Fibroblast of lung (primary cell): ENCODE data around the gene HSD17B12. TPM values are rescaled to one million over a fixed set of nuclear protein-coding genes. Genes with fewer than 3 reads are reported as not detected.

Experiments used
- DNase-seq, 2 donors: peaks; one replicate each; pipeline versions ENCODE4 v3.0.0 to v3.0.0-alpha.2; 2010; ENCODE audit warnings: low read depth in 2 of 2
- H2AFZ ChIP-seq: 2 replicates; pipeline ENCODE4 v1.5.1; 2012; ENCODE audit warnings: low read length, control low read depth, inconsistent platforms
- H3K27ac ChIP-seq: 2 replicates; pipeline ENCODE4 v1.5.1; 2011; ENCODE audit warnings: low read length, control low read depth; ENCODE audit not compliant: insufficient read depth
- H3K27me3 ChIP-seq: 2 replicates; pipeline ENCODE4 v1.5.1; 2011; ENCODE audit warnings: mild to moderate bottlenecking, low read length; ENCODE audit not compliant: control insufficient read depth, insufficient read depth
- H3K36me3 ChIP-seq: 2 replicates; pipeline ENCODE4 v1.5.1; 2011; ENCODE audit warnings: low read length; ENCODE audit not compliant: control insufficient read depth, insufficient read depth
- H3K4me1 ChIP-seq: 2 replicates; pipeline ENCODE4 v1.5.1; 2011; ENCODE audit warnings: low read length; ENCODE audit not compliant: control insufficient read depth, insufficient read depth; ENCODE audit errors: extremely low read depth
- H3K4me2 ChIP-seq: 2 replicates; pipeline ENCODE4 v1.5.1; 2011; ENCODE audit warnings: low read length, control low read depth; ENCODE audit not compliant: insufficient read depth; ENCODE audit errors: extremely low read depth
- H3K4me3 ChIP-seq, 4 experiments: fragments of 200-600 bp in 1 of 4; sonication (generic) in 1 of 4; replicated peaks in 1 of 4; 2 replicates each; pipeline ENCODE4 v1.5.1; 2011 to 2016; ENCODE audit warnings: low read length in 4 of 4, low read depth in 3 of 4, mild to moderate bottlenecking in 3 of 4, control low read depth in 2 of 4, inconsistent platforms in 1 of 4, mixed read lengths in 1 of 4; ENCODE audit not compliant: insufficient read depth in 1 of 4; ENCODE audit errors: control extremely low read depth in 1 of 4
- H3K79me2 ChIP-seq: 2 replicates; pipeline ENCODE4 v1.5.1; 2012; ENCODE audit warnings: mild to moderate bottlenecking, low read length, inconsistent platforms; ENCODE audit not compliant: control insufficient read depth, insufficient read depth
- H3K9ac ChIP-seq: 2 replicates; pipeline ENCODE4 v1.5.1; 2011; ENCODE audit warnings: mild to moderate bottlenecking, low read length, control low read depth; ENCODE audit not compliant: insufficient read depth
- H3K9me3 ChIP-seq: 2 replicates; pipeline ENCODE4 v1.5.1; 2012; ENCODE audit warnings: low read depth, low read length; ENCODE audit not compliant: control insufficient read depth, insufficient read depth
- H4K20me1 ChIP-seq: 2 replicates; pipeline ENCODE4 v1.5.1; 2011; ENCODE audit warnings: low read length; ENCODE audit not compliant: control insufficient read depth, insufficient read depth; ENCODE audit errors: extremely low read depth
- EZH2 ChIP-seq: IDR thresholded peaks from 2 replicates; pipeline ENCODE4 v1.5.1; 2012; ENCODE audit warnings: low read length, control low read depth, mild to moderate bottlenecking; ENCODE audit errors: missing control alignments
- polyA plus RNA-seq, 2 donors: library from polyadenylated mRNA; depleted of rRNA in 1 of 2; stranded (reverse) in 1 of 2; unstranded in 1 of 2; fragments of >200 nt; gene quantifications; 2 replicates each; pipeline ENCODE4 v1.2.1, GENCODE V29; 2011 to 2012; ENCODE audit warnings: missing spikeins in 1 of 2
- total RNA-seq: library from RNA; depleted of rRNA; stranded (reverse); fragments of >200 nt; gene quantifications from 2 replicates; pipeline ENCODE4 v1.2.1, GENCODE V29; 2014

The HSD17B12 gene
- total and polyA plus RNA-seq, 2 donors (not counting 1 experiment from before 2014, with no cell fraction given): 95.4 to 122 TPM

DNA sequence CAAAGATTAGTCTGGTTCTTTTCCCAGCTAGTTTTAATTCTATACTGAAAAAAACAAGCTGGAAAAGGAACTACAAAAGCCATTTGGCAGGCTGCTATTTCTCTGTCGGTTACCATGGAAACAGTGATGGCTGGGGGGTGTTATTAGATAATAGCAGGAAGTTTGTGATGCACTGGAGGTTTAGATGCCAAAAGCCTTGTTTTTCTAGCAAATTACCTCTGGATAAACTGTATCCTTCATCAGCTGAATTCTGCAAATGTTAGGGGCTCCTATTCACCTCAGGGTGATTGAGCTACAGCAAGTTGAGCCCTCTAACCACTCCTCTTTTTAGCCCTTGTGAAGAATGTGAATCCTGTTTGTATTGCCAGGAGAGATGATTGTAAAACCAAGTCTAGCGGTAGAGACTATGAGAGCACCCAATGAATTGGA lies 225.3 kb downstream of the HSD17B12 start:
- no peaks in the 10 kb centered on the region for H3K79me2 ChIP-seq
- no peak overlapping the region for H2AFZ ChIP-seq
- peak; percentile 39 to 58 for DNase-seq
- no peak overlapping the region for H3K27ac ChIP-seq
- no peak overlapping the region for H3K4me3 ChIP-seq
- no peak overlapping the region for H3K4me2 ChIP-seq
- no peak overlapping the region for H3K9ac ChIP-seq
- peaks cover 2% of the 10 kb centered on the region for H4K20me1 ChIP-seq
- peaks cover 6% of the 10 kb centered on the region for H3K4me1 ChIP-seq
- H3K9me3 ChIP-seq: no peaks in the 10 kb centered on the region
- H3K27me3 ChIP-seq: no peaks in the 10 kb centered on the region
- no peak for TF ChIP-seq EZH2
- H3K36me3 ChIP-seq: peaks cover 3% of the 10 kb centered on the region

Other genes starting within 250 kb of the HSD17B12 start
- 31.6 and 39.0 TPM in 2 replicates for gene ALKBH3, start 200.1 kb downstream of the HSD17B12 start, total RNA-seq
- 49.5 and 56.1 TPM in 2 replicates for gene ALKBH3, start 200.1 kb downstream of the HSD17B12 start, polyA plus RNA-seq